Thyroid gland (tissue), 4 donors: ENCODE measurements around the gene NAA35. TPM values are rescaled to one million over a fixed set of nuclear protein-coding genes. Genes with fewer than 3 reads are reported as not detected.

Experiments used
- DNase-seq, 2 donors: peaks; one replicate each; pipeline ENCODE4 v3.0.0-alpha.2; 2019
- H3K27ac ChIP-seq, 3 donors: fragments of 200-600 bp; sonication (generic); 1 replicate in 2 of 3; 2 replicates in 1 of 3; pipeline ENCODE4 v1.5.1; 2016 to 2019; ENCODE audit warnings: mild to moderate bottlenecking in 1 of 3, moderate library complexity in 1 of 3
- H3K27me3 ChIP-seq: fragments of 200-600 bp; sonication (generic); one replicate; pipeline ENCODE4 v1.5.1; 2019
- H3K36me3 ChIP-seq, 2 donors: fragments of 200-600 bp; sonication (generic); one replicate each; pipeline ENCODE4 v1.5.1; 2016 to 2019
- H3K4me1 ChIP-seq, 2 donors: fragments of 200-600 bp; sonication (generic); one replicate each; pipeline ENCODE4 v1.5.1; 2017 to 2019
- H3K4me3 ChIP-seq, 3 donors: fragments of 200-600 bp; sonication (generic); replicated peaks in 1 of 3; 1 replicate in 2 of 3; 2 replicates in 1 of 3; pipeline ENCODE4 v1.5.1; 2016; ENCODE audit warnings: mild to moderate bottlenecking in 1 of 3
- H3K9me3 ChIP-seq: fragments of 200-600 bp; sonication (generic); one replicate; pipeline ENCODE4 v1.5.1; 2017
- CTCF ChIP-seq, 6 experiments: fragments of 200-600 bp in 3 of 6; fragments of 450-650 bp in 3 of 6; sonication (generic) in 3 of 6; IDR thresholded peaks; one replicate each; pipeline ENCODE4 v1.5.1; 2016 to 2019; ENCODE audit warnings: antibody characterized with exemption in 6 of 6, mild to moderate bottlenecking in 2 of 6, inconsistent platforms in 1 of 6, moderate library complexity in 1 of 6
- POLR2A ChIP-seq, 2 donors: fragments of 450-650 bp; IDR thresholded peaks; one replicate each; pipeline ENCODE4 v1.6.1; 2017; ENCODE audit warnings: antibody characterized with exemption in 2 of 2, mild to moderate bottlenecking in 2 of 2, moderate library complexity in 1 of 2
- WGBS, 2 donors: methylation state at CpG; one replicate each; pipeline ENCODE4 v1.1.5; 2017; 5-methylcytosine and 5-hydroxymethylcytosine counted together
- intact Hi-C: fragments of 100-400 bp; cut with DNase I; formaldehyde crosslinking; loops from one replicate; pipeline ENCODE4 v1.15.1; 2023
- total RNA-seq, 4 donors: library from RNA; depleted of rRNA; stranded (reverse); fragments of >200 nt; gene quantifications; one replicate each; pipeline ENCODE4 v1.2.3, GENCODE V29; 2016

Gene NAA35
- total RNA-seq, 4 donors from 2014 or later: 23.2 to 31.1 (median 26.2) TPM

GRCh38 chr9:85995097-85995496 lies 54.2 kb downstream of the NAA35 start:
- DNase-seq: no peak
- intact Hi-C loops: no loop called here
- H3K27me3 ChIP-seq: no peaks in the 10 kb centered on the region
- no peak overlapping the region for H3K27ac ChIP-seq
- H3K9me3 ChIP-seq: no peaks in the 10 kb centered on the region
- no peak overlapping the region for H3K4me3 ChIP-seq
- no peaks in the 10 kb centered on the region for H3K4me1 ChIP-seq
- TF ChIP-seq CTCF (IDR thresholded peaks at IDR 0.05) (no peak), POLR2A (IDR thresholded peaks at IDR 0.05) (no peak)
- peaks cover 6 to 8% of the 10 kb centered on the region in 2 donors for H3K36me3 ChIP-seq

- H3K4me3 ChIP-seq: no peak overlapping the region
- peaks cover 6 to 8% of the 10 kb centered on the region in 2 donors for H3K36me3 ChIP-seq
- no peaks in the 10 kb centered on the region for H3K27me3 ChIP-seq
- no peaks in the 10 kb centered on the region for H3K9me3 ChIP-seq
- WGBS, 2 donors: 100% methylated on average over 1 of the region's 1 CpG
- TF ChIP-seq CTCF (IDR thresholded peaks at IDR 0.05): no peak
- TF ChIP-seq POLR2A (IDR thresholded peaks at IDR 0.05): no peak
- no peaks in the 10 kb centered on the region for H3K4me1 ChIP-seq
- H3K27ac ChIP-seq: no peak overlapping the region
- no peak for DNase-seq
- intact Hi-C loops: no loop called here
These were observed 54.7 kb downstream of the NAA35 start for GRCh38 chr9:85995599-85995998.

- intact Hi-C loops: no loop called here
These were observed 64.4 kb downstream of the NAA35 start for GRCh38 chr9:86005253-86005775.

DNA sequence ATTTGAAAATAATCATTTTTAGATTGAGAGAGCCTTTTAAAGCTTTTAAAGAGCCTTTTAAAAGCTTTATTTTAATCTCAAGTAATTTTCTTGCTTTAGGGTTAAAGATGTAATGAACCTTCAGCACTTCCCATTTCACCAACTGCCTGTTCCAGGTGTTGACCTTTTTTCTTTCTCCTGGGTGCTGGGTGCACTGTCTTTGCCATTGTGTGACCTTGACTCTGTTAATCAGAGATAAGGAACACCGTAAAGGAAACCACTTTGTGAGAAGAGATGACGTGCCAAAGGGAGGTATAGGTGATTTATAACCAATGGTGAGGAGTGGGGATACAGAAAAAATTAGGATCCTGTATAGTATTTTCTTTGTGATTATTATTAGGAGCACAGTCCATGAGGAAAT lies 68.2 kb downstream of the NAA35 start:
- WGBS, 2 donors: 86 to 91% methylated on average over 2 of the region's 2 CpGs
- Histone ChIP-seq H3K9me3 (no peaks in the 10 kb centered on the region), H3K4me1 (no peaks in the 10 kb centered on the region), H3K27me3 (no peaks in the 10 kb centered on the region), H3K27ac (no peak overlapping the region), H3K4me3 (no peak overlapping the region), H3K36me3 (peaks cover 23 to 26% of the 10 kb centered on the region in 2 donors)
- intact Hi-C loops: no loop called here
- DNase-seq: no peak
- TF ChIP-seq POLR2A (IDR thresholded peaks at IDR 0.05) (no peak), CTCF (IDR thresholded peaks at IDR 0.05) (no peak)

More at GRCh38 chr9:86005253-86005775, 64.4 kb downstream of the NAA35 start:
- TF ChIP-seq POLR2A (IDR thresholded peaks at IDR 0.05) (no peak), CTCF (IDR thresholded peaks at IDR 0.05) (no peak)
- H3K27me3 ChIP-seq: no peaks in the 10 kb centered on the region
- H3K4me1 ChIP-seq: no peaks in the 10 kb centered on the region
- H3K27ac ChIP-seq: no peak overlapping the region
- DNase-seq: no peak
- H3K36me3 ChIP-seq: peaks cover 21 to 31% of the 10 kb centered on the region in 2 donors
- no peak overlapping the region for H3K4me3 ChIP-seq
- WGBS, 2 donors: 96 to 98% methylated on average over 1 of the region's 1 CpG
- H3K9me3 ChIP-seq: no peaks in the 10 kb centered on the region

DNA sequence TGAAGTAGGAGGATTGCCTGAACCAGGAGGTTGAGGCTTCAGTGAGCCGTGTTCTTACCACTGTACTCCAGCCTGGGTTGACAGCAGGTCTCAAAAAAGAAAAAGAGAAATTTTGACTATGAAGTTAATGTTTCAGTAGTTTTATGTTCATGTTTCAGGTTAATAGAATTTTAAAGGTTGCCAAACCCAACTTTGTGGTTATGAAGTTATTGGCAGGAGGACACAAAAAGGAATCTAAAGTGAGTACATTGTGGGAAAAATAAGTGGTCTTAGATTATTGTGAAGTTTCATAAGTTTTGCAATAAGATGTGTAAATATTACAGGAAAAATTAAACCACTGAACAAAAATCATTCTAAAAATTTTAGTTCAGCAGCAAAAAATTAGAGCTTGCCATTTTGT lies 79.8 kb downstream of the NAA35 start:
- no peak overlapping the region for H3K4me3 ChIP-seq
- intact Hi-C loops: no loop called here
- no peak for TF ChIP-seq POLR2A (IDR thresholded peaks at IDR 0.05)
- no peak for TF ChIP-seq CTCF (IDR thresholded peaks at IDR 0.05)
- WGBS, 2 donors: 96 to 97% methylated on average over 1 of the region's 1 CpG
- peaks cover 0 to 4% of the 10 kb centered on the region in 2 donors for H3K4me1 ChIP-seq
- no peak overlapping the region for H3K27ac ChIP-seq
- H3K9me3 ChIP-seq: no peaks in the 10 kb centered on the region
- DNase-seq: no peak
- peaks cover 25 to 26% of the 10 kb centered on the region in 2 donors for H3K36me3 ChIP-seq
- H3K27me3 ChIP-seq: no peaks in the 10 kb centered on the region
